ENCODE measurements around the gene UNC5A. TPM values are rescaled to one million over a fixed set of nuclear protein-coding genes. Genes with fewer than 3 reads are reported as not detected.

UNC5A gene
- total and polyA plus RNA-seq, 2 of the 8 experiments (the other 6 are each of a cell fraction or from before 2014, with no cell fraction given): 4.0 to 7.6 TPM

- H4K20me1 ChIP-seq (replicated peaks in 1 of 2; ENCODE audit: control insufficient read depth in 1 of 2, insufficient read depth in 2 of 2, low read length in 2 of 2): peaks cover 1 to 5% of the 10 kb centered on the region in 2 experiments
- no peak overlapping the region for H2AK5ac ChIP-seq (ENCODE audit: low read depth, low read length)
- no peak overlapping the region for H3K4me3 ChIP-seq (ENCODE audit: extremely low read depth in 1 of 4, insufficient read depth in 2 of 4, low read depth in 3 of 4, low read length in 4 of 4)
- H2AFZ ChIP-seq (ENCODE audit: low read length): no peak overlapping the region
- H3K9ac ChIP-seq (replicated peaks in 1 of 4; ENCODE audit: extremely low read depth in 1 of 4, low read depth in 3 of 4, low read length in 3 of 4): no peak overlapping the region
- no peak overlapping the region for H3K4me2 ChIP-seq (ENCODE audit: insufficient read depth in 1 of 2, low read depth in 2 of 2, low read length in 2 of 2)
- no peak overlapping the region; the same call in 1 of the 2 replicates for H2BK15ac ChIP-seq (ENCODE audit: low read length)
- peak overlapping the region; percentile 60; the same call in 1 of the 2 replicates for H3K18ac ChIP-seq (ENCODE audit: extremely low read depth, low read length)
- H3K4ac ChIP-seq (replicated peaks; ENCODE audit: insufficient read length, low read depth, low read length): no peak overlapping the region
- H4K8ac ChIP-seq (ENCODE audit: extremely low read depth, insufficient read depth, low read length): no peak overlapping the region
- no peak overlapping the region; the same call in 1 of the 2 replicates for H3K27ac ChIP-seq (ENCODE audit: low read depth, low read length)
- H4K91ac ChIP-seq (replicated peaks; ENCODE audit: insufficient read length, low read length): peak overlapping the region; percentile 27
- 90% methylated on average over 17 of the region's 17 CpGs; no CpG with 5 or more reads in 1 of the 2 experiments for whole genome bisulfite sequencing, 2 experiments (ENCODE audit: extremely low coverage in 1 of 2, insufficient coverage in 1 of 2, insufficient read length in 1 of 2, insufficient replicate concordance in 2 of 2, low coverage in 1 of 2, low lambda C conversion rate in 2 of 2, missing lambda C conversion rate in 1 of 2)
- peaks cover 0 to 1% (median under 1%) of the 10 kb centered on the region in 4 experiments; a peak in 2 of 7 replicates for H3K4me1 ChIP-seq (replicated peaks in 1 of 4; ENCODE audit: control insufficient read depth in 3 of 4, insufficient read depth in 4 of 4, low read length in 3 of 4)
- no peak overlapping the region for H3K23ac ChIP-seq (ENCODE audit: insufficient read length)
- H3K56ac ChIP-seq (replicated peaks; ENCODE audit: insufficient read length, low read depth, low read length): no peak overlapping the region
- ChIA-PET POLR2A (ENCODE audit: partially characterized antibody) (interaction anchor here (1.1 to 1.5 kb wide), 2 partner anchors 11 to 39 kb away, joined by 5 read pairs; no protein-coding TSS in a partner anchor), CTCF (ENCODE audit: partially characterized antibody) (interaction anchor here (0.7 to 2.2 kb wide), 16 partner anchors 11 to 194 kb away, joined by 3 to 10 read pairs (median 3); no protein-coding TSS in a partner anchor)
- H4K5ac ChIP-seq (ENCODE audit: insufficient read length, low read depth, low read length): no peak overlapping the region
- no peaks in the 10 kb centered on the region for H3K79me1 ChIP-seq (ENCODE audit: low read depth, low read length)
- no peaks in the 10 kb centered on the region for H3K36me3 ChIP-seq (ENCODE audit: control insufficient read depth in 2 of 4, insufficient read depth in 4 of 4, low read length in 3 of 4)
- no peaks in the 10 kb centered on the region for H3K27me3 ChIP-seq (replicated peaks in 1 of 4; ENCODE audit: control insufficient read depth in 3 of 4, extremely low read depth in 1 of 4, insufficient read depth in 3 of 4, low read length in 3 of 4)
- no peak overlapping the region for H3K14ac ChIP-seq (ENCODE audit: insufficient read length)
- H2BK120ac ChIP-seq (replicated peaks; ENCODE audit: low read depth, low read length): no peak overlapping the region
- H3K23me2 ChIP-seq (ENCODE audit: low read depth, low read length): no peaks in the 10 kb centered on the region
- 0 out of 2 replicates have a peak overlapping the region, but pooled peaks have one; percentile 33 for H2BK12ac ChIP-seq (ENCODE audit: low read depth, low read length)
- DNase-seq (ENCODE audit: low read depth in 1 of 2, low spot score in 2 of 2) (no peak), FAIRE-seq (no peak)
- H2BK20ac ChIP-seq (ENCODE audit: low read length): no peak overlapping the region
- no peaks in the 10 kb centered on the region for H3K79me2 ChIP-seq (ENCODE audit: control insufficient read depth in 1 of 2, insufficient read depth in 2 of 2, low read length in 2 of 2)
- no peak overlapping the region; the same call in 1 of the 2 replicates for H2BK5ac ChIP-seq (ENCODE audit: low read depth, low read length)
- no peaks in the 10 kb centered on the region for H3K9me3 ChIP-seq (ENCODE audit: insufficient read depth in 2 of 2, low read depth in 1 of 2, low read length in 1 of 2)
- TF ChIP-seq SRF (IDR thresholded peaks at IDR 0.05; ENCODE audit: low read depth, low read length) (no peak), NANOG (IDR thresholded peaks at IDR 0.05; ENCODE audit: insufficient read depth, low read depth, low read length, poor library complexity, severe bottlenecking) (no peak), FOSL1 (IDR thresholded peaks at IDR 0.05; ENCODE audit: insufficient read depth, low read depth, low read length) (no peak), EZH2 (IDR thresholded peaks at IDR 0.05; ENCODE audit: low read depth, low read length, severe bottlenecking) (no peak), USF2 (IDR thresholded peaks at IDR 0.05; ENCODE audit: low read length) (no peak), POU5F1 (IDR thresholded peaks at IDR 0.05; ENCODE audit: low read depth, low read length) (no peak), RBBP5 (IDR thresholded peaks at IDR 0.05; ENCODE audit: borderline replicate concordance, low read depth, low read length) (no peak), EGR1 (IDR thresholded peaks at IDR 0.05; ENCODE audit: borderline replicate concordance, low read depth, low read length) (no peak), JUN (IDR thresholded peaks at IDR 0.05; ENCODE audit: low read depth, low read length) (no peak), ZNF274 (IDR thresholded peaks at IDR 0.05; ENCODE audit: borderline replicate concordance, extremely low read depth, low read length) (no peak)
These were observed 41.7 kb downstream of the UNC5A start for GRCh38 chr5:176851871-176852658.

Data from H1 (cell line).